ENCODE results near the gene NR1D2.
"Not testable (repeated sequence)": the region's sequence is repeated elsewhere in the genome, so short reads cannot be mapped to it uniquely, and the experiment has no call there.

The NR1D2 gene

DNA sequence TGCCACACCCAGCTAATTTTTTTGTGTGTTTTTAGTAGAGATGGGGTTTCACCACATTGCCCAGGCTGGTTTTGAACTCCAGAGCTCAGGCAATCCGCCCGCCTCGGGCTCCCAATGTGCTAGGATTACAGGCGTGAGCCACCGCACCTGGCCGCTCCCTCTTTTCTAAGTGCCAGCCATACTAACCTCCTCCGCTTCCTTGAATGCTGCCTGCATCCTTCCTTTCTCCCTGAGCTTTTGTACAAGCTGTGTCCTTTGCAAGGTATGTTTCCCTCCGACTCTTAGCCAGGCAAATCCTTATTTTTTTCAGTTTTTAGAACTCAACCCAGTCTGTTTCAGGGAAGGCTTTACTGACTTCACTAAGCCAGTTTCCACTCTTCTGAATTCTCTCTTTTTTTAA is 60.6 kb downstream of the NR1D2 start:
- no peak for DNase-seq (ENCODE audit: low read depth)

DNA sequence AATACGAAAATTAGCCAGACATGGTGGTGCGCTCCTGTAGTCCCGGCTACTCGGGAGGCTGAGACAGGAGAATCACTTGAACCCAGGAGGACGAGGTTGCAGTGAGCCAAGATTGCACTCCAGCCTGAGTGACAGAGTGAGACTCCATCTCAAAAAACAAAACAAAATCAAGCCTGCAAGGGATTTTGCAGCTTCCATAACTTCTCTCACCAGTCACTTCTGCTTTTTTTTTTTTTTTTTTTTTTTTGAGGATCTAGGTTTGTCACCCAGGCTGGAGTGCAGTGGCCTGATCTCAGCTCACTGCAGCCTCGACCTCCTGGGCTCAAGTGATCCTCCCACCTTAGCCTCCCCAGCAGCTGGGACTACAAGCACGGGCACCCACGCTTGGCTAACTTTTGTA is 65.7 kb downstream of the NR1D2 start:
- DNase-seq (ENCODE audit: low read depth), result not testable (repeated sequence)

DNA sequence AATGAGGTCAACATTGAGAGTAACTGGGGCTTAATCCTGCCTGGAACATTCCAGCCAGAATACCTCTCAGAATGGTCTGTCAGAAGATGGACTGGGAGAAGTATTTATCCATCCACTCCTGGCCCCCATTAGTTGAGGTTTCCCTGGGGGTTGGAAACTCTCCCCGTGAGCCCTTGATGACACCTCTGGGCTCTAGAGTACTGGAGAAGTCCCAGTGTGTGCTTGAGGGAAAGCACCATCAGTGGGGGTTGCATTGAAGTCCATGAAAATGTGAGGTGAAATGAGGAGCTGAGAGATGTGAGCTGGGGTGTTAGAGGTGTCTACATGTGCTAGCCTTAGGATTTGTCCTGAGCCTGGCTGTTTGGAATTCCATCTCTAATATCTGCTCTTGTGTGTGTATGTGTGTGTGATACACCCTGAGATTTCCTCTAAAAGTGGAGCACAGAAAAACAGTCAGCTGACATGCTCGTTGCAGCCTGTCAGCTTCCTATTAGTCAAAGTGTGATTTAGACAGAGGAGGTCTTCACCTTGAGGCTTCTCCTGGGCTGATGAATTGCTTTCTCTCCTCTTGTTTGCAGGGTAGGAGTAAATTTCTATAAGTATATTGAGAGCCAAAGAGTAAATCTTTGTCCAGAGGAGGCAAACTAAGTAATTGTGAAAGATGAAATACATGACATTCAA is 67.6 kb downstream of the NR1D2 start:
- no peak for DNase-seq (ENCODE audit: low read depth)

DNA sequence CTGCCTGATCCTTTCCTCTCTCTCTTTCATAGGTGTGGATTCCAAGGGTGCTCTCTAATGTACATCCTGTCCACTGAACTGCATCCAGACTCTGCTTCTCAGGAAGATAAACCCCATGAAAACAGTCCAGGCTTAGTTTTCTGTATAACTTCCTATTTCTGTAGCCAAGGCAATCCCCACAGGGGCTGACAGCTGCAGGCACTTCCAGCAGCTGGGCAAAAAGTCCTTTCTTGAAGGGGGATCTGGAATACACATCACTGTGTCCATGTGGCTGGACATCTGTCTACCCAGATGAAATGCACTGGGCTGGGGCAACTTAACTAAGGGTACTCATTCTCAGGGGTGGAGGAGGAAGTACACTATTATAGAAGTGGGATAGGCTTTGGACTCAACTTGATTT is 72.2 kb downstream of the NR1D2 start:
- DNase-seq (ENCODE audit: low read depth), result no peak

DNA sequence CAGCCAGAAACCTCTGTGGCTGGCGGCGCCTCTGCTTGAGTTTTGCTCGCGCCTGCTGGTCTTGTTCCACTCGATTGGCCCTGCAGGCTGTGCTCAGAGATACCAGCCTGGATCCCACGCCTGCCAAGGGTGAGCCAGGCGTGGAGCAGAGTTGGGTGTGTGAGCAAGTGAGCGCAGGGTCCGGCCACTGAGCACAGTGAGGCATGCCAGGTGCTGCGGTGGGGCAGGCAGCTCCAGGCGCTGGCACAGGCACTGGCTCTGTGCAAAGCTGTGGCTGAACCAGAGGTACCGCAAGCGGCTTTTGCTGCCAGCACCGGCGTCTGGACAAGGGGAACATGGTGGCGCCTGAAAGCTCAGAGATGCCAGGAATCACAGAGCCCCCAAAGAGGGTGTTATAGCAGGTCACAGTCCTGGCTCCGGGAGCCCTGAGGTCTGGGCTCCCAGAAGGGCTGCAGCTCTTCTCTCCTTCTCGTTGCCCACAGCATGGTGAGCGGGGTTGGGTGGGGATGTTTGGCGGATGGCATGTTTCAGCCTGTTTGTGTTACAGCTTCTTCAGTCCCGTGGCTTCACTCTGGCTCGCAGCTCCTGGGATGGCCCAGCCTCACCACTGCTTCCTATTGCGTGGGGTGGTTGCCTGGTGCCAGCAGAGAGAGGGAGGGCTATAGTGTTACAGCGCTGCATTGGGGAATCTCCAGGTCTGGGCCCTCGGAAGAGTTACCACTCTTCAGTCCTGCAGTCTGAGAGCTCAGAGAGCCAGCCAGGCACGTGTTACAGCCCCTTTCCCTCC is 73.9 kb downstream of the NR1D2 start:
- DNase-seq (ENCODE audit: low read depth), result no peak

DNA sequence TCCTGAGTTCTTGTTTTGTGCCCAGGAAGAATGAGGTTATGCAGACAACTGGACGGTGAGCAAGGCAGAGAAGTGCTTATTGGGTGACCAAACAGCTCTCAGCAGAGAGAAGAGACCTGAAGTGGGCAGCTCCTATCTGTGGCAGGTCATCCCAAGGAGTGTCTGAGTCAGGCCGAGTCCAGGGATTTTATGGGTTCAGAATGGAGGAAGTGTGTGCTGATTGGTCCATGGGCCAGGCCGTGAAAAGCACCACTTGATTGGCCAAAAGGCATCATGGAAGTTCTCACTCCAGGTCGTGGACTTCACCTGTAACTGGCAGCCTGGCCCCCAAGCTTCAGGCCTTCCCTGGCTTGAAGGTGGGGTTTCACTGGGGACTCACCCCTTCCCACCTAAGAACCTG is 74.5 kb downstream of the NR1D2 start:
- DNase-seq (ENCODE audit: low read depth), result no peak

DNA sequence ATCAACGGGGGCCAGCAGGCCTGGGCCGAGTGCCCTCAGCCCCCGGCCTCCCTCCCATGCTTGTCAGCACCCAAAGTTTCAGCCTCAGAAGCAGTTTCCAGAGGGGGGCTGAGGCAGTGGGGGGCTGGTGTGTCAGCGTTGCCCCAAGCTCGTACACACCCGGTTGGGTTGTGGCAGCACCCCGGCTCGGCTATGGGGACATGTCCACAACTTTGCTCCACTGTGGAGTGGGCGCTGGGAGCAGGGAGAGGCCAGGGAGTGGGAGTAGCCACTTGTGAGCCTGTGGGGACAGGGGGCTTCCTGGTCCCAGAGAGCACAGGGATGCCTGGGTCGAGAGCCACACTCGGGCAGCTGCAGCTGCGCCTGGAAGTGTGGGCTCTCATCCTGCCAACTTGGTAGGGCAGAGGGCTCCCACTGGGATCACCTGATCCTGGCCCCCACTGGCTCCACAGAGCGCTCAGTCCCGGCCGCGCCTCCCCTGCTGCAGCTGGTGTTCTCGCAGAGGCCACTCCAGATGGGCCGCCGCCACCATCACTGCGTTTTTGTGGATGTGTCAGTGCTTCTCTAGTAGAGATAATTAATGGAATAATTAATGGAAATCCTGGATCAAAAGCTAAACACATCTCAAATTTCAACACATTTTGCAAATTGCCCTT is 75.1 kb downstream of the NR1D2 start:
- no peak for DNase-seq (ENCODE audit: low read depth)

DNA sequence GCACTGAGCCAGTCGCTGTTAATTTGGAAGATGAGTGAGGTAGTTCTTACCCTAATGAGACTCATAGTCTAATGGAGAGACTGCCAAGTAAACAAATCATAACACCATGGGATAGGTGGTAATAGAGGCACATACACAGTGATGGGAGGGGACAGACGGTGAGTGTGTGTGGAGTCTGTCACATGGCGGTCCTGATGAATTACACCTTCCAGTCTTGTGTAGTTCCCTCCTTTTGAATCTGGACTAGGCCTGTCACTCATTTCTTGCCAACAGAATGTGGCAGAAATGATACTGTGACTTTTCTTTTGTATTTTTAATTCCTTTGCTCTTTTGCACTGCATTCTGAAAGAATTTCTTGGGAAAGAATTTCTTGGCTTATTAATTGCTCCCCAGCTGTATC is 78.1 kb downstream of the NR1D2 start:
- no peak for DNase-seq (ENCODE audit: low read depth)

DNA sequence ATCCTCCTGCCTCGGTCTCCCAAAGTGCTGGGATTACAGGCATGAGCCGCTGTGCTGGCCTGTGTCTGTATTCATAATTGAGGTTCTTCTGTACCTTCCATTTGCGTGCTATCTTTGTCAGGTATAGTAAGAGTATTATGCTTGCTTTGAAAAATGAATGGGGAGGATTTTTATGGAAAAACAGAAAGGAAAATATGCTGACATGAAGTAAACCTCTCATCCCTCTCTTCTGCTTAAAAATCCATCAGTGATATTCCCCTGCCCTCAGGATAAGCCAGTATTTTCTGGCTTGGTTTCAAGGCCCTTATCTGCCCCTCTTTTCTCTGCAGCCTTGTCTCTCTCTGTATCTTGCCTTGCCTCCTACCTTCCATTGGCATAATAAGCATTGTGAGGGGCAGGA is 80.7 kb downstream of the NR1D2 start:
- DNase-seq (ENCODE audit: low read depth), result no peak

DNA sequence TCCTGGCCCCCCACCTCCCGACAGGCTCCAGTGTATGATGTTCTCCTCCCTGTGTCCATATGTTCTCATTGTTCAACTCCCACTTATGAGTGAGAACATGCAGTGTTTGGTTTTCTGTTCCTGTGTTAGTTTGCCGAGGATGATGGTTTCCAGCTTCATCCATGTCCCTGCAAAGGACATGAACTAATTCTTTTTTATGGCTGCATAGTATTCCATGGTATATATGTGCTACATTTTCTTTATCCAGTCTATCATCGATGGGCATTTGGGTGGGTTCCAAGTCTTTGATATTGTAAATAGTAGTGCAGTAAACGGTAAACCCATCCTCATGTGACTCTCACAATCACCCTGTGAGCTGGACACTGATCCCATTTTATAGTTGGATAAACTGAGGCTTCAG is 81.6 kb downstream of the NR1D2 start:
- DNase-seq (ENCODE audit: low read depth), result not testable (repeated sequence)

DNA sequence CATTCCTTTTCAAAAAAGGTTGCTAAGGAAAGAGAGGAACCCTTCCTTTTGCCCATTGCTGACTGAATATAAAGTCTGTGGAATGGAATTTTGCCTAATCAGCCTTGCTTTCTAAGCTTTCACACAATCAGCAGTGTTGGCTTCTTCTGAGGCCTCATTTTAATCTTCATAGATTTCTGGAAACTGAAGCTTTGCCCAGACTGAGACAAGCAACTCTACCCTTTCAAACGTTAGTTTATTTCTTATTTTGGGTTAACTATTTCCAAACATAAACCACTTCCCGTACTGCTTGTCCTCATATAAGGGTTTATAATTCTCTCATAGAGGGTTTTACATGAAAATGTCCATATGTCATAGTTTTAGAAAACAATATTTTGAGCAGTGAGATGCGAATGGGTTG is 82.9 kb downstream of the NR1D2 start:
- no peak for DNase-seq (ENCODE audit: low read depth)
